Measurements from ENCODE around the gene TTC28.

DNA sequence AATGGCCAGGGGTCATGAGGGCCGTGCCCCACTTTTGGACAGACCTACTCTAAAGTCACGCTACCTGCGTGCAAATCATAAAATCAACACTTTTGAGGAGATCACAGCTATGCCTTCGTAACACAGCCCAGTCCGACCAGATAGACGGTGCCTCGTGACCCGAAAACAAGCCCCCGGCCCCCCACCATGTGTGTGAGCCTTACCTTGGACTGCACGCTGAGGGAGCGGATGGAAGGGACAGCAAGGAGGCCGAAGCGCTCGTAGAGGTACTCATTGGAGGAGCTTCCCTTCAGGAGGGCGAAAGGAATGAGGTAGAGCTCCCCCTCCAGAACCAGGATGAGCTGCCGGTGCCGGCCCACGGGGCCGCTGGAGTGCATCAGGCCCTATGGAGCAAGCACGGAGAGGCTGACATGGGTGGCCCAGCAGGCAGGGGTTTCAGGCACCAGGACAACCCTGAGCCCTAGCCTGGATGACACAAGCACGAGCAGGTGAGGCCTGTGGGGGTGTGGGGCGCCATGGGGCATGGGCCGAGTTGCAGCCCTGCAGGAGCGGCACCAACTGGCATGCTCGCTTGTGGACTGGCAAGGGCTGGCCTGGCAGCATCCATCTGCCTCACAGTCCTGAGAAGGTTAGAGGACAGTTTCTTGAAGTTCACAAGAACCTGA lies 678.3 kb downstream of the TTC28 start:
- no peak for TF ChIP-seq POLR2A (IDR thresholded peaks at IDR 0.05)
- TF ChIP-seq, protein P1, sequence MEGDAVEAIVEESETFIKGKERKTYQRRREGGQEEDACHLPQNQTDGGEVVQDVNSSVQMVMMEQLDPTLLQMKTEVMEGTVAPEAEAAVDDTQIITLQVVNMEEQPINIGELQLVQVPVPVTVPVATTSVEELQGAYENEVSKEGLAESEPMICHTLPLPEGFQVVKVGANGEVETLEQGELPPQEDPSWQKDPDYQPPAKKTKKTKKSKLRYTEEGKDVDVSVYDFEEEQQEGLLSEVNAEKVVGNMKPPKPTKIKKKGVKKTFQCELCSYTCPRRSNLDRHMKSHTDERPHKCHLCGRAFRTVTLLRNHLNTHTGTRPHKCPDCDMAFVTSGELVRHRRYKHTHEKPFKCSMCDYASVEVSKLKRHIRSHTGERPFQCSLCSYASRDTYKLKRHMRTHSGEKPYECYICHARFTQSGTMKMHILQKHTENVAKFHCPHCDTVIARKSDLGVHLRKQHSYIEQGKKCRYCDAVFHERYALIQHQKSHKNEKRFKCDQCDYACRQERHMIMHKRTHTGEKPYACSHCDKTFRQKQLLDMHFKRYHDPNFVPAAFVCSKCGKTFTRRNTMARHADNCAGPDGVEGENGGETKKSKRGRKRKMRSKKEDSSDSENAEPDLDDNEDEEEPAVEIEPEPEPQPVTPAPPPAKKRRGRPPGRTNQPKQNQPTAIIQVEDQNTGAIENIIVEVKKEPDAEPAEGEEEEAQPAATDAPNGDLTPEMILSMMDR (IDR thresholded peaks at IDR 0.05): no peak

Data from uterus (tissue), 2 donors.